HFF-Myc (cell line): ENCODE data around the gene FALEC.
"Not testable (repeated sequence)": the region's sequence is repeated elsewhere in the genome, so short reads cannot be mapped to it uniquely, and the experiment has no call there.

Source experiments
- DNase-seq: peaks from one replicate; pipeline ENCODE4 v3.0.0-alpha.2; 2011; ENCODE audit warnings: low read depth; ENCODE audit errors: extremely low read depth
- H3K4me3 ChIP-seq: replicated peaks from 2 replicates; pipeline ENCODE4 v1.5.1; 2011; ENCODE audit warnings: low read depth, mild to moderate bottlenecking, control low read depth, low read length
- TF ChIP-seq, protein P1 (sequence below): IDR thresholded peaks from 2 replicates; pipeline ENCODE4 v1.5.1; 2012; ENCODE audit warnings: mild to moderate bottlenecking, low read depth, low read length, control low read depth; ENCODE audit errors: missing control alignments

Gene FALEC

DNA sequence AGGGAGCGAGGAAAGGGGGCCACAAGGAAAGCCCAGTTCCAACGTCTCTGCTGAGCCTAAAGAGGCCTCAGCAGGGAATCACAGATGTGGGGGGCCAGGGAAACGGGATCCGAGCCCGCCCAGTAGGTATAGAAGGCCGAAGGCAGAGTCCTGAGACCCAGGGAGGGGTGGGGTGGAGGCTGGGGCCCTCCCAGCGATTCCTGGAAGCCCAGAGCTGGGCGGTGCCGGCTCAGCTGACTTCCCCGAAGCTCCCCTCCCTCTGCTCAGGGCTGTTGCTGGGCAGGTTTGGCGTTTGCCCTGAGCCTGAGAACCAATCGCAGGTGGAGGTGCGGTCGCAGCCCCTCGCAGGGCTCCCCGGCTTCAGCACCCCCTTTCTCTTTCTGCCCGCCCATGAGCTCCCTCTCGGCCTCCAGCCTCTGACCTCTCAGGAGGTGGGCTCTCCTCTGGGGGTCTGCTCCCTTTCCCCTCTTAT, 46.5 kb downstream of the FALEC start:
- peak overlapping the region; percentile 48 for H3K4me3 ChIP-seq
- DNase-seq: peak; percentile 71
- TF ChIP-seq, protein P1, sequence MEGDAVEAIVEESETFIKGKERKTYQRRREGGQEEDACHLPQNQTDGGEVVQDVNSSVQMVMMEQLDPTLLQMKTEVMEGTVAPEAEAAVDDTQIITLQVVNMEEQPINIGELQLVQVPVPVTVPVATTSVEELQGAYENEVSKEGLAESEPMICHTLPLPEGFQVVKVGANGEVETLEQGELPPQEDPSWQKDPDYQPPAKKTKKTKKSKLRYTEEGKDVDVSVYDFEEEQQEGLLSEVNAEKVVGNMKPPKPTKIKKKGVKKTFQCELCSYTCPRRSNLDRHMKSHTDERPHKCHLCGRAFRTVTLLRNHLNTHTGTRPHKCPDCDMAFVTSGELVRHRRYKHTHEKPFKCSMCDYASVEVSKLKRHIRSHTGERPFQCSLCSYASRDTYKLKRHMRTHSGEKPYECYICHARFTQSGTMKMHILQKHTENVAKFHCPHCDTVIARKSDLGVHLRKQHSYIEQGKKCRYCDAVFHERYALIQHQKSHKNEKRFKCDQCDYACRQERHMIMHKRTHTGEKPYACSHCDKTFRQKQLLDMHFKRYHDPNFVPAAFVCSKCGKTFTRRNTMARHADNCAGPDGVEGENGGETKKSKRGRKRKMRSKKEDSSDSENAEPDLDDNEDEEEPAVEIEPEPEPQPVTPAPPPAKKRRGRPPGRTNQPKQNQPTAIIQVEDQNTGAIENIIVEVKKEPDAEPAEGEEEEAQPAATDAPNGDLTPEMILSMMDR: no peak

DNA sequence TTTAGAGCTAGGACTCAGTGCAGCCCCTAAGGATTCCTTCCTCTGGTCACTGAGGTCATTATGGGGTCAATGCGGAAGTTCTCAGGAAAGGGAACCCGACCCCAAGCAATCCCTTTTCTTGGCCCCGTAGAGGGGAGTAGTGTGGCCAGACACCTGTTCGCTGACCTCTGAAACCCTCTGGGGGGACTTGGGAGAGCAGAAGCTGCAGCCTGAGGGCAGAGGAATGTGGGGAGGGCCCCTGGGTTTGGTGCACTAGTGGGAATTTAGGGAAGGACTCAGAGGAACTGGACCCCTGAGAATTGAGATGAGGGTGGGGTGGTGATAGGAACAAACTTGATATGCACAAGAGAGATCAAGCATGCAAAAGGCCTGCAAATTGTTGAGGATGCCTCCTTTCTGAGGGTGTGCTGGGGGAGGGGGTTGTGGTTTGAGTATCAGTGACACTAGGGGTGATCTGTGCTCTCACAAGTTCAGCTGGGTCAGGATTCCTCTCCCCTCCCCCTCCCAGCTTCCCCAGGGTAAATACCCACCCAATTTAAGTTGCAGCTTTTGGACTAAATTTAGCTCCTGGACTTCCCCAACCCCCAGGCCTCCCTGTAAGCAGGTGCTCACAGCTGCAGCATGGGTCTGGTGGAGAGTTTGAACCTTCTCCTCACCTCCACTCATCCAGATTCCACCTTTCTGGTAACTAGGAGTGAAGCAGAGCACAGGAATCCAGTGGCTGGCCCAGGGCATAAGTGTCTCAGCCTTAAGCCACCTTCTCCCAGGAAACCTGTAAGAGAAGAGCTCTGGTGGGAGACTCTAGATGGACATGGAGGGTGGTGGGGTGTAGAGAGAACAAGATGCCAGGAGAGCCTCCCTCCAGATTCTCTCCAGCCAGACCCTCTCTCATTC, 47.1 kb downstream of the FALEC start:
- no peak for DNase-seq
- TF ChIP-seq, protein P1: no peak
- peak overlapping the region; percentile 48 for H3K4me3 ChIP-seq

DNA sequence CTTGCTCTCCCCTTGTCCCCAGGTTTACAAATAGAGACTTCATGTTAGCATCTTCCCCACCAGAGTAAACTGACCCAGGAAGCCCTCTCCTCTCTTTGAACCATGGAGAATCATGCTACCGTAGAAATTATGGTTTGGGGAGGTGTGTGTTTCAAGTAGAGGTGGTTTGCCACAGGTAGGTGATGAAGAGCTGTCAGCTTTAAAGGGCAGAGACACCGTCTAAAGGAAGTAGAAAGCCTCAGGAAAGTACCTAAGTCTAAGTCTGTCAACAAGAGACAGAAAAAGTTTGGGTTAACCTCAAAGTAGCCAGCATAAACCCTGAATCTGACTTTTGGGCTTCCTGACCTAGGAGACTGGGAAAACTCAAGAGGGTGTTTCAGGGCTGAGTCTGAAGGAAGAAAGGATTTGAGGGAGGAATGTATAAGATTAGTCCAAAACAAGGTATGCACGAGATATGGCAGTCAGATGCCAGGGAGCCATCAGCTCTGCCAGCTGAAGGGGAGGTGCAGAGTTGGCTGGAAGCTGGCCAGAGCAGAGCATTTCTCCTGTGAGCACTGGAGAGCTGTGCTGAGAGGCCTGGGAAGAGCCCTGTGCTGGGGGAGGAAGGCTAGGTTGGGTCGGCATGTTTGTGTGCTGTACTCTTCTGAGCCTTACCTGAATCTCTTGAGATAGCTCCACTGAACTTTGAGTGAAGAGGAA, 47.9 kb downstream of the FALEC start:
- TF ChIP-seq, protein P1: no peak
- H3K4me3 ChIP-seq: no peak overlapping the region
- no peak for DNase-seq

DNA sequence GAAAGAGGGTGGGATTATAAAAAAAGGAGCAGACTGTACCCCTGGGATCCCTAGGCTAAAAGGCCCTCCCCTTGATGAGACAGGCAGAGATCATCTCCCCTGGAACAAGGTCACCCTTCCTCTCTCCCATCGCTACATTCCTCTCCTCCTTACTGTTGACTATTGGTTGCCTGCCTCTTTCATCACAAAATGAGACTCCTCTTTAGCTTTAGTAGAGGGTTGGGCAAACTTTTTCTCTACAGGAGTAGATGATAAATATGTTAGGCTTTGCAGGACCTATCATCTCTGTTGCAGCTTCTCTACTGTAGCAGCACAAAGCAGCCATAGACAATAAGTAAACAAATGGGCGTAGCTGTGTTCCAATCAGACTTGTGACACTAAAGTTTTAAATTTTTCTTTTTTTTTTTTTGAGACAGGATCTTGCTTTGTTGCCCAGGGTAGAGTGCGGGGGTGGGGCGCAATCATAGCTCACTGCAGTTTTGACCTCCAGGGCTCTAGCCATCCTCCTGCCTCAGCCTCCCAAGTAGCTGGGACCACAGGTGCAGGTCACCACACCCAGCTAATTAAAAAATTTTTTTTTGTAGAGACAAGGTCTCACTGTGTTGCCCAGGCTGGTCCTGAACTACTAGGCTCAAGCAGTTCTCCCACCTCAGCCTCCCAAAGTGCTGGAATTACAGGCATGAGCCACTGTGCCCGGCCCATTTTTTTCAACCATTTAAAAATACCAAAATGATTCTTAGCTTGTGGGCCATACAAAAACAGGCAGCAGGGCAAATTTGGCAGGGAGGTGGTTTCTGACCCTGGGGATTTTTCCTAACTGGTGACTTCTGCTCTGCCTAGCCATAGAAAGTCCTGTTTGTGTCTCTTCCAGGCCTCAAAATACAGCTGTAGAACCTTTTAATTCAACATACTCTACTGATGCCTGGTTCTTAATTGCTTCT, 48.8 kb downstream of the FALEC start:
- DNase-seq: no peak
- no peak overlapping the region for H3K4me3 ChIP-seq
- TF ChIP-seq, protein P1: no peak

DNA sequence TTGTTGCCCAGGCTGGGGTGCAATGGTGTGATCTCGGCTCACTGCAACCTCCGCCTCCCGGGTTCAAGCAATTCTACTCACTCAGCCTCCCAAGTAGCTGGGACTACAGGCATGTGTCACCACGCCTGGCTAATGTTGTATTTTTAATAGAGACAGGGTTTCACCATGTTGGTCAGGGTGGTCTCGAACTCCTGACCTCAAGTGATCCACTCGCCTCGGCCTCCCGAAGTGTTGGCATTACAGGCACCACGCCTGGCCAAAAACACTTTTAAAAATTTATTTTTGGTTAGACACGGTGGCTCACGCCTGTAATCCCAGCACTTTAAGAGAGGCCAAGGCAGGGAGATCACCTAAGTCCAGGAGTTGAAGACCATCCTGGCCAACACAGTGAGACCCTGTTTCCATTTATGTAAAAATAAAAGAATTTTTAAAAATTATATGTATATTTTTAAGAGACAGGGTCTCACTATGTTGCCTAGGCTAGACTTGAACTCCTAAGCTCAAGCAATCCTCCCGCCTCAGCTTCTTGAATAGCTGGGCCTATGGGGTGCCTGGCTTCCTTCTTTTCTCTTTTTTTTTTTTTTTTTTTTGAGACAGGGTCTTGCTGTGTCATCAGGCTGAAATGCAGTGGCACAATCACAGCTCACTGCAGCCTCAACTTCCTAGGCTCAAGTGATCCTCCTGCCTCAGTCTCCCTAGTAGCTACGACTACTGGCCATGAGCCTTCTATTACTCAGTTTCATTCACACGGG, 49.9 kb downstream of the FALEC start:
- H3K4me3 ChIP-seq, DNase-seq: not testable (repeated sequence)

DNA sequence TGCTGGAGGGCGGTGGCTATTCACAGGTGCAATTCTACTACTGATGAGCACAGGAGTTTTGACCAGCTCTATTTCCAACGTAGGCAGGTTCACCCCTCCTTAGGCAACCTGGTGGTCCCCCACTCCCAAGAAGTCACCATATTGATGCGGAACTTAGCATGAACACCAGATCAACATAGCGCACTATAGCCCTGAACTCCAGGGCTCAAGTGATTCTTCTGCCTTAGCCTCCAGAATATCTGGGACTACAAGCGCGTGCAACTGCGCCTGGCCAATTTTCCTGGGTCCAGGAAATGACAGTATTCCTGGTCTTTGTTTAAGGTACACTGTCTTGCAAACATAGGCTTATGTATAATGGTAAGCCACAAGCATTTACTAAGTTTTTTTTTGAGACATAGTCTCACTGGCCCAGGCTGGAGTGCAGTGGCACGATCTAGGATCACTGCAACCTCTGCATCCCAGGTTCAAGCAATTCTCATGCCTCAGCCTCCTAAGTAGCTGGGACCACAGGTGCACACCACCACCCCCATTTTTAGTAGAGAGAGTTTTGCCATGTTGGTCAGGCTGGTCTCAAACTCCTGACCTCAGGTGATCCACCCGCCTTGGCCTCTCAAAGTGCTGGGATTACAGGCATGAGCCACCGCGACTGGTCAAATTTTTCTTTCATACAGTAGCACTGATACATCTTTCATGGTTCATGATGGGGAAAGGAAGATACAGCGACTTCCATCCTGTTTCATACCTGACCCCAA, 51.2 kb downstream of the FALEC start:
- no peak for DNase-seq
- H3K4me3 ChIP-seq: no peak overlapping the region
- TF ChIP-seq, protein P1: no peak
